Measurements from ENCODE around the gene KIAA1191.
"Not testable (repeated sequence)": the region's sequence is repeated elsewhere in the genome, so short reads cannot be mapped to it uniquely, and the experiment has no call there.

The KIAA1191 gene

DNA sequence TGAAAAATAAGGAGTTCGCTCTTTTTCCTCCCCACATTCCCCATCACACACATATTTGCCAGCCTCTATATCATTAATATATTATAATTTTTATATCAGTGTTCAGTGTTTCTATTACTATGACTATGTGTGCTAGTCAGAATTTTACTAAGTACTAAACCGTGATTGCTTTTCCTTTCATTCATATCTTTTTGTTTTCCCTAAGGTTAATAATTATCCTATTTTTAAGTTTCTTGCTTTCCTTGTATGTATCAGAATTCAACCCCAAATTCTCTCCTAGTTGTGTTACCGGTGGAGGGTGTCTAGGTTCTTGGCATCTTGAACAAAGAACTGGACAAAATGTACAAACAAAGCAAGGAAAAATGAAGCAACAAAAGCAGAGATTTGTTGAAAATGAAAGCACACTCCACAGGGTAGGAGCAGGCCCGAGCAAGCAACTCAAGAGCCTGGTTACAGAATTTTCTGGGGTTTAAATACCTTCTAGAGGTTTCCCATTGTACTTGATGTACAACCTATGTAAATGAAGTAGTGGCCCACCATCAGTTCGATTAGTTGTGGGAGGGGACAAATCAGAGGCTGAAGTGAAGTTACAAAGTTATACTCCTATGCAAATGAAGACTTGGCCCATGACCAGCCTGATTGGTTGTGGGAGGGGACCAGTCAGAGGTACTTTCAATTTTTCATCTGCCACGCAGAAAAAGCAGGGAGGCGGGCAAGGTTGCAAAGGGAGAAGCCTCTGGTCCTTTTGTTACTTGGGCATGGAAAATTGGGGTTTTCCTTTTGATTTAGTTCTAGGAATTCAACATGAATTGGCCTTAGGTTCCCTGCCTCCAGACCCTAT, 43.8 kb downstream of the KIAA1191 start:
- no peak for DNase-seq (ENCODE audit: low read depth)
- TF ChIP-seq, protein P1, sequence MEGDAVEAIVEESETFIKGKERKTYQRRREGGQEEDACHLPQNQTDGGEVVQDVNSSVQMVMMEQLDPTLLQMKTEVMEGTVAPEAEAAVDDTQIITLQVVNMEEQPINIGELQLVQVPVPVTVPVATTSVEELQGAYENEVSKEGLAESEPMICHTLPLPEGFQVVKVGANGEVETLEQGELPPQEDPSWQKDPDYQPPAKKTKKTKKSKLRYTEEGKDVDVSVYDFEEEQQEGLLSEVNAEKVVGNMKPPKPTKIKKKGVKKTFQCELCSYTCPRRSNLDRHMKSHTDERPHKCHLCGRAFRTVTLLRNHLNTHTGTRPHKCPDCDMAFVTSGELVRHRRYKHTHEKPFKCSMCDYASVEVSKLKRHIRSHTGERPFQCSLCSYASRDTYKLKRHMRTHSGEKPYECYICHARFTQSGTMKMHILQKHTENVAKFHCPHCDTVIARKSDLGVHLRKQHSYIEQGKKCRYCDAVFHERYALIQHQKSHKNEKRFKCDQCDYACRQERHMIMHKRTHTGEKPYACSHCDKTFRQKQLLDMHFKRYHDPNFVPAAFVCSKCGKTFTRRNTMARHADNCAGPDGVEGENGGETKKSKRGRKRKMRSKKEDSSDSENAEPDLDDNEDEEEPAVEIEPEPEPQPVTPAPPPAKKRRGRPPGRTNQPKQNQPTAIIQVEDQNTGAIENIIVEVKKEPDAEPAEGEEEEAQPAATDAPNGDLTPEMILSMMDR (IDR thresholded peaks at IDR 0.05; ENCODE audit: low read length, missing control alignments), result no peak
- H3K4me3 ChIP-seq (replicated peaks; ENCODE audit: low read depth, low read length), result no peak overlapping the region

DNA sequence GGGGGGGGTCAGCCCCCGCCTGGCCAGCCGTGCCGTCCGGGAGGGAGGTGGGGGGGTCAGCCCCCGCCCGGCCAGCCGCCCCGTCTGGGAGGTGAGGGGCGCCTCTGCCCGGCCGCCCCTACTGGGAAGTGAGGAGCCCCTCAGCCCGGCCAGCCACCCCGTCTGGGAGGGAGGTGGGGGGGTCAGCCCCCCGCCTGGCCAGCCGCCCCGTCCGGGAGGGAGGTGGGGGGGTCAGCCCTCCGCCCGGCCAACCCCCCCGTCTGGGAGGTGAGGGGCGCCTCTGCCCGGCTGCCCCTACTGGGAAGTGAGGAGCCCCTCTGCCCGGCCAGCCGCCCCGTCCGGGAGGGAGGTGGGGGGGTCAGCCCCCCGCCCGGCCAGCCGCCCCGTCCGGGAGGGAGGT, 56.2 kb downstream of the KIAA1191 start:
- DNase-seq (ENCODE audit: low read depth); H3K4me3 ChIP-seq (replicated peaks; ENCODE audit: low read depth, low read length): not testable (repeated sequence)

All from fibroblast of pulmonary artery (primary cell).